Smooth muscle cell of the brain vasculature (primary cell): ENCODE results near the gene GRID1.

Experiments used
- DNase-seq: peaks from one replicate; pipeline ENCODE4 v3.0.0-alpha.2; 2012; ENCODE audit warnings: low read depth, low spot score

GRID1 gene

GRCh38 chr10:86354761-86355540, 11.6 kb downstream of the GRID1 start:
- DNase-seq = no peak

GRCh38 chr10:86353506-86354485, 12.8 kb downstream of the GRID1 start:
- DNase-seq = no peak

- no peak for DNase-seq
Observed at GRCh38 chr10:86350897-86351296, 15.7 kb downstream of the GRID1 start.

- no peak for DNase-seq
Observed at GRCh38 chr10:86349940-86350630, 16.5 kb downstream of the GRID1 start.

GRCh38 chr10:86349474-86349873, 17.1 kb downstream of the GRID1 start:
- no peak for DNase-seq

- DNase-seq = no peak
Observed at GRCh38 chr10:86348321-86349210, 18.0 kb downstream of the GRID1 start.

- no peak for DNase-seq
Observed at GRCh38 chr10:86347856-86348255, 18.7 kb downstream of the GRID1 start.

- DNase-seq = no peak
Observed at GRCh38 chr10:86346799-86347665, 19.6 kb downstream of the GRID1 start.

- no peak for DNase-seq
Observed at GRCh38 chr10:86345859-86346798, 20.5 kb downstream of the GRID1 start.

GRCh38 chr10:86345296-86345858, 21.2 kb downstream of the GRID1 start:
- no peak for DNase-seq

GRCh38 chr10:86344714-86345161, 21.9 kb downstream of the GRID1 start:
- DNase-seq = no peak

- DNase-seq = no peak
Observed at GRCh38 chr10:86344281-86344680, 22.3 kb downstream of the GRID1 start.

- DNase-seq = no peak
Observed at GRCh38 chr10:86343761-86344160, 22.8 kb downstream of the GRID1 start.

GRCh38 chr10:86342111-86342863, 24.3 kb downstream of the GRID1 start:
- DNase-seq = no peak

- no peak for DNase-seq
Observed at GRCh38 chr10:86341361-86341811, 25.2 kb downstream of the GRID1 start.

- no peak for DNase-seq
Observed at GRCh38 chr10:86340991-86341260, 25.7 kb downstream of the GRID1 start.

- DNase-seq = no peak
Observed at GRCh38 chr10:86340176-86340990, 26.2 kb downstream of the GRID1 start.
